Neural cell (in vitro differentiated cells): ENCODE measurements around the gene TIMP4. TPM values are rescaled to one million over a fixed set of nuclear protein-coding genes. Genes with fewer than 3 reads are reported as not detected.

ENCODE experiments used
- H2AFZ ChIP-seq: fragments of 200-600, 300-800 bp; sonication (generic), shearing (Covaris generic); 2 replicates; pipeline ENCODE4 v1.6.0; 2014; ENCODE audit warnings: low read depth, mild to moderate bottlenecking, antibody characterized with exemption, low read length, moderate library complexity
- H3F3A ChIP-seq: fragments of 200-600 bp; shearing (Covaris generic); 2 replicates; pipeline ENCODE4 v1.6.1; 2016; ENCODE audit warnings: mild to moderate bottlenecking, moderate library complexity, mixed read lengths, antibody characterized with exemption, low read length; ENCODE audit not compliant: insufficient read depth, poor library complexity, severe bottlenecking
- H3K27ac ChIP-seq: fragments of 200-600, 300-800 bp; sonication (generic), shearing (Covaris generic); 2 replicates; pipeline ENCODE4 v1.5.1; 2014; ENCODE audit warnings: mild to moderate bottlenecking, low read length, moderate library complexity
- H3K27me3 ChIP-seq: fragments of 300-800, 200-600 bp; sonication (generic), shearing (Covaris generic); 2 replicates; pipeline ENCODE4 v1.6.0; 2014; ENCODE audit warnings: mild to moderate bottlenecking, low read depth, low read length, moderate library complexity; ENCODE audit not compliant: insufficient read depth
- H3K36me3 ChIP-seq: fragments of 300-800, 200-600 bp; sonication (generic), shearing (Covaris generic); 2 replicates; pipeline ENCODE4 v1.5.1; 2014; ENCODE audit warnings: mild to moderate bottlenecking, antibody characterized with exemption, low read length, moderate library complexity; ENCODE audit not compliant: insufficient read depth
- H3K4me2 ChIP-seq: fragments of 300-800, 200-600 bp; sonication (generic), shearing (Covaris generic); 2 replicates; pipeline ENCODE4 v1.6.0; 2014; ENCODE audit warnings: mild to moderate bottlenecking, low read length
- H3K4me3 ChIP-seq: fragments of 300-800, 200-600 bp; sonication (generic), shearing (Covaris generic); 2 replicates; pipeline ENCODE4 v1.5.1; 2014; ENCODE audit warnings: mild to moderate bottlenecking, low read length, moderate library complexity
- H3K79me2 ChIP-seq: fragments of 200-600 bp; shearing (Covaris generic); replicated peaks from 2 replicates; pipeline ENCODE4 v1.6.0; 2014; ENCODE audit warnings: mild to moderate bottlenecking, low read length, moderate library complexity; ENCODE audit not compliant: insufficient read depth
- H3K9ac ChIP-seq: fragments of 300-800, 200-600 bp; sonication (generic), shearing (Covaris generic); 2 replicates; pipeline ENCODE4 v1.6.1; 2016; ENCODE audit warnings: mild to moderate bottlenecking, low read length, mixed read lengths
- H3K9me2 ChIP-seq: fragments of 200-600 bp; shearing (Covaris generic); 2 replicates; pipeline ENCODE4 v1.6.1; 2016; ENCODE audit warnings: mild to moderate bottlenecking, low read length, mixed read lengths; ENCODE audit not compliant: insufficient read depth
- H3K9me3 ChIP-seq: fragments of 200-600, 300-800 bp; sonication (generic), shearing (Covaris generic); 2 replicates; pipeline ENCODE4 v1.6.1; 2016; ENCODE audit warnings: mild to moderate bottlenecking, mixed run types, low read length, moderate library complexity, mixed read lengths
- H4K20me1 ChIP-seq: fragments of 200-600 bp; shearing (Covaris generic); 2 replicates; pipeline ENCODE4 v1.6.1; 2016; ENCODE audit warnings: mild to moderate bottlenecking, mixed run types; ENCODE audit not compliant: insufficient read depth
- CTCF ChIP-seq: fragments of 450-650 bp; IDR thresholded peaks from 2 replicates; pipeline ENCODE4 v1.5.1; 2014; ENCODE audit warnings: antibody characterized with exemption, mild to moderate bottlenecking, moderate library complexity; ENCODE audit not compliant: poor library complexity, severe bottlenecking
- EP300 ChIP-seq: fragments of 450-650 bp; conservative IDR thresholded peaks from 2 replicates; pipeline ENCODE4 v1.6.1; 2014; ENCODE audit warnings: antibody characterized with exemption, mild to moderate bottlenecking, moderate library complexity; ENCODE audit not compliant: poor library complexity, severe bottlenecking
- EZH2 ChIP-seq: fragments of 200-600, 300-800 bp; shearing (Covaris generic), sonication (generic); IDR thresholded peaks from 2 replicates; pipeline ENCODE4 v1.6.1; 2014; ENCODE audit warnings: antibody characterized with exemption, low read length, borderline replicate concordance, mild to moderate bottlenecking; ENCODE audit not compliant: insufficient read depth, poor library complexity, severe bottlenecking
- MXI1 ChIP-seq: fragments of 450-650 bp; conservative IDR thresholded peaks from 2 replicates; pipeline ENCODE4 v1.6.1; 2014; ENCODE audit warnings: antibody characterized with exemption, mild to moderate bottlenecking; ENCODE audit not compliant: poor library complexity, severe bottlenecking
- POLR2AphosphoS5 ChIP-seq: IDR thresholded peaks from 2 replicates; pipeline ENCODE4 v1.6.1; 2012
- RAD21 ChIP-seq: fragments of 450-650 bp; conservative IDR thresholded peaks from 2 replicates; pipeline ENCODE4 v1.6.1; 2014; ENCODE audit warnings: antibody characterized with exemption, mild to moderate bottlenecking, moderate library complexity
- REST ChIP-seq: IDR thresholded peaks from 2 replicates; pipeline ENCODE4 v1.6.1; 2012; ENCODE audit warnings: borderline replicate concordance
- SMC3 ChIP-seq: fragments of 450-650 bp; conservative IDR thresholded peaks from 2 replicates; pipeline ENCODE4 v1.6.1; 2014; ENCODE audit warnings: antibody characterized with exemption, mild to moderate bottlenecking, moderate library complexity; ENCODE audit not compliant: poor library complexity
- TAF1 ChIP-seq: IDR thresholded peaks from 2 replicates; pipeline ENCODE4 v1.6.1; 2012; ENCODE audit warnings: low read depth
- polyA plus RNA-seq: library from polyadenylated mRNA; depleted of rRNA; stranded (reverse); fragments of >200 nt; gene quantifications from 2 replicates; pipeline ENCODE4 v1.2.3, GENCODE V29; 2014

Gene TIMP4
- polyA plus RNA-seq, 1 donor from 2014 or later = not detected

- TF ChIP-seq REST (no peak), TAF1 (no peak), CTCF (no peak), MXI1 (no peak), SMC3 (no peak), EP300 (no peak), EZH2 (no peak), RAD21 (no peak), POLR2AphosphoS5 (no peak)
Observed at GRCh38 chr3:12120374-12121140, 38.2 kb downstream of the TIMP4 start.

GRCh38 chr3:12117473-12117872, 41.2 kb downstream of the TIMP4 start:
- Histone ChIP-seq H3K9me3 (no peaks in the 10 kb centered on the region), H3K9ac (no peak overlapping the region), H2AFZ (no peak overlapping the region), H3K79me2 (no peaks in the 10 kb centered on the region), H3F3A (no peaks in the 10 kb centered on the region), H4K20me1 (no peaks in the 10 kb centered on the region), H3K9me2 (no peaks in the 10 kb centered on the region), H3K4me3 (no peak overlapping the region), H3K36me3 (no peaks in the 10 kb centered on the region), H3K27me3 (no peaks in the 10 kb centered on the region), H3K4me2 (no peak overlapping the region), H3K27ac (no peak overlapping the region)
- TF ChIP-seq SMC3 (no peak), EZH2 (no peak), EP300 (no peak), REST (no peak), MXI1 (no peak), POLR2AphosphoS5 (no peak), CTCF (no peak), TAF1 (no peak), RAD21 (no peak)

More at GRCh38 chr3:12120374-12121140, 38.2 kb downstream of the TIMP4 start:
- Histone ChIP-seq H3K27ac (no peak overlapping the region), H3K4me2 (no peak overlapping the region), H3K9me3 (no peaks in the 10 kb centered on the region), H3K36me3 (no peaks in the 10 kb centered on the region), H3F3A (no peaks in the 10 kb centered on the region), H3K4me3 (no peak overlapping the region), H3K79me2 (no peaks in the 10 kb centered on the region), H2AFZ (no peak overlapping the region), H3K27me3 (no peaks in the 10 kb centered on the region), H4K20me1 (no peaks in the 10 kb centered on the region), H3K9me2 (no peaks in the 10 kb centered on the region), H3K9ac (no peak overlapping the region)
